HG03025 (cell line): ENCODE data around the gene PCYT2.
A peak's percentile ranks its signal among the peaks of the same experiment; 100 is the strongest.

Experiments used
- ATAC-seq: cut with Tn5 transposase; IDR thresholded peaks from one replicate; pipeline ENCODE4 v1.9.1; 2021; ENCODE audit warnings: mild to moderate bottlenecking, moderate library complexity; ENCODE audit not compliant: unreplicated experiment, low FRiP score

The PCYT2 gene

GRCh38 chr17:81859906-81860755 lies 51.1 kb downstream of the PCYT2 start, which contains the start of gene P4HB:
TSS of gene P4HB (minus strand) at chr17:81860535. CDS start at chr17:81860471, 64 bp downstream.
- ATAC-seq, result peak; percentile 72

GRCh38 chr17:81858967-81859905 lies 52.0 kb downstream of the PCYT2 start:
- no peak for ATAC-seq

- ATAC-seq, result no peak
These were observed 52.8 kb downstream of the PCYT2 start for GRCh38 chr17:81858170-81858966.

GRCh38 chr17:81854974-81855774 lies 56.0 kb downstream of the PCYT2 start:
- no peak for ATAC-seq

- no peak for ATAC-seq
These were observed 59.0 kb downstream of the PCYT2 start for GRCh38 chr17:81852237-81852636.

GRCh38 chr17:81851423-81851822 lies 59.8 kb downstream of the PCYT2 start:
- no peak for ATAC-seq
